ENCODE results near the gene SPAG16.
"Not testable (repeated sequence)": the region's sequence is repeated elsewhere in the genome, so short reads cannot be mapped to it uniquely, and the experiment has no call there.

SPAG16 gene

DNA sequence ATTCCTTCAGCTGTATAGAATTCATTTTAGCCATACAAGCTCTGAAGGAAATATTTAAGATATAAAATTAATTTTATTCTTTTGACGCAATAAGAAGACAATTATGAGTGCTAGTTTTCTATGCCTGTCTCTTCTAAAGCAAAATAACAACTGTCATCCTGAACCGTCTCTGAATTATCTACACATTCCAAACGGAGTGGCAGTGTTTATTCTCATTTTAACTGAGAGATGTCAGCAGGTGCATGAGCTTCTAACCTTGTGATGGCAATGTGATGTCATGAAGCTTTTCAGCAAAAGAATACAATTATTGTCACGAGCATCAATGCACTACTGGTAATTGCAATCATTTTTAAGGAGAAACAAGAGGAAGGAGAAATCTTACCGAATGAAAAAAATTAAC is 274.8 kb downstream of the SPAG16 start:
- no peak for DNase-seq

DNA sequence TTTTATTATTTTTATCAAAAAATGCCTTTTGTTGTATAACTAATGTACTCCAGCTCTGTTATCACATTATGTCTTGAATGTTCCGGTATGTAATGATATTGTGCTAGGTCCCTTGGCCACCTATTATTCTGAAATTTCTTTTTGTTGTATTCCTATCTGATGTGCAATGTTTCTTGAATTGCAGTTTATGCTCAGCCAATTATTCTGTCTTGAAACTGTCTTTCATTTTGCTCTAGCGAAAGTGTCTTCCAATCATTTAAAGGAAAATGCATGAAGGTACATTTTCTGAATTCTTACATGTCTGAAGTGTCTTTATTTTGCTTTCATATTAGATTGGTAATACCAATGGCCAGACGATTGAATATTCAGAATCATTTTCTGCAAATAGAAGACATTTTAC is 277.5 kb downstream of the SPAG16 start:
- no peak for DNase-seq

GRCh38 chr2:213562539-213563180 is 278.4 kb downstream of the SPAG16 start:
- no peak for DNase-seq

- no peak for DNase-seq
Observed at GRCh38 chr2:213566846-213567245, 282.6 kb downstream of the SPAG16 start.

DNA sequence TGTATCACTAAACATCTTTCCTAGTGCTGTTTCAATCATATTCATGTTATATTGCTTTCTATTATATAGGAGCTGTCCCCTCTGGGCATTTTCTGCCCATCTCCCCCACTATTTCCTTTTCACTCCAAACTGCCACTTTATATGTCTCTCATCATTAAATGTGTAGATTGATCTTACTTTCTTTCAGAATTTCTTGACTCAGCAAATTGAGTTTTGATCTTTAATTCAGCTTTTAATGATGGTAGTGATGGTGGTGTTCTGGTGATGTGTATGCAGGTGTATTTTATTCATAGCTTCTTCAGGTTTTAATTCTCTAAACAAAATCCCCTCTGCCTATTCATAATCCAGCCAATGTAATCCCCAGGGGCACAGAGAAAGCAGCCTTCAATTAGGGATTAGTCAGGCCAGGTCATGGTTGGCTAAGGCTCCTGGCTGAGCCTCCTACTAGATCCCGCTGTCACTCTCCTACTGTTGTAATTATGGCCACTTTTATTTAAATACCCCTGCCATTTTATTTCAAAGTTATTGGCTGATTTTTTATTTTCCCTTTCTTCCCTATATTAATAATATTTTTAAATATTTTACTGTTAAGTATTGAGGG is 325.4 kb downstream of the SPAG16 start:
- no peak for DNase-seq

DNA sequence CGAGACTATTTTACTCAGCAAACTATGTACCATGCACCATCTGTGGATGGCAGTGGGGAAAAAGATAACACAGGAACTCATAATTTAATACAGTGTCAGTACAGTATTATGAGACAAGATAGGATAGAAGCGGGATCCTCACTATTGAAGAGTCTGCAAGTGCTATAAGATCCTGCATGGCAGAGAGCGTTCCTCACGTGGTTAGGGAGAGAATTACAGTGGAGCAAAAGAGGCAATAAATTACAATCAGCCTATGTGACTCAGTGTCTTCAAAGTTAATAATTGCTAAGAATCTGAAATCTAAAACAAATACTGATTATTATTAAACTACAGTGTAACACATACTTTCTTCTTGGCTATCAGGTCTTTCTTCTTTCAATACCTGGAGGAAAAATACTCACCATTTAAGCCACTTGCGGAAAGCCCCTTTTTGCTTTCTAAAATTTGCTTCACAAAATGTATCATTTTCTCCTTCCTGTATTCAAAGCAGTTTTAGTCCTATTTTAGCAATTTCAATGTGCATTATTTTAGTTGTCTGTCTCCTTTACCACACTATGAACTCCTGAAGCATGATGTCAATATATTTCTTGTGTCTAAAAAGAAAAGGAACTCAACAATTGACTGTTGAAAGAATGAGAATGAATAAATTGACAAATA is 342.9 kb downstream of the SPAG16 start:
- no peak for DNase-seq

GRCh38 chr2:213627835-213628460 is 343.7 kb downstream of the SPAG16 start:
- no peak for DNase-seq

DNA sequence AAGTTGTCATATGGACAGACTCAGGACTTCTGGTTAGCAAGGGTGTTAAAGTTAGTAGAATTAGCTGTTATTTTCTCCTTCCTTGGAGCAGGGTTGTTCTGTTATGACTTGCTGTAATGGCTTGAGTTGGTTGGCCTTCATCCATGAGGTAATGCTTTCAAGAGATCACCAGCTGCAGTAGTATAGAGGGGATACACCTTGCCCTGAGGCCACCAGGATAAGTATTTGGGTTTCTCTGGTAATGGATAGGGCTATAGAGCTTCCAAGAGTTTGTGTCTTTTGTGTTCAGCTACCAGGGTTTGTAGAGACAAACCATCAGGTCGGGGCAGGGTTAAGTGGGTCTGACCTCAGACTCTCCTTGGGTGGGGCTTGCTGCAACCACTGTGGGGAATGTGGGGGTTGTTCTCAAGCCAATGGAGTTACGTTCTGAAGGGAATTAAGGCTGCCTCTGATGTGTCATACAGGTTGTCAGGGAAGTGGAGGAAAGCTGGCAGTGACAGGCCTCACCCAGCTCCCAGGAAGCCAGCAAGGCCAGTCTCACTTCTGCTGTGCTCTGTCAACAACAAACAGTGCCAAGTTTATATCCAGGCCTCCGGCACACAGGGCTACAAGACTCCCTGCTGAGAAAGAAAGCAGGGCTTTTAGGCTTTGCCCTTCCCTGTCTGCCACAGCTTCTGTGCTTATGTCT is 356.6 kb downstream of the SPAG16 start:
- no peak for DNase-seq

GRCh38 chr2:213644926-213645325 is 360.7 kb downstream of the SPAG16 start:
- DNase-seq = no peak

- DNase-seq = no peak
Observed at GRCh38 chr2:213649176-213649575, 364.9 kb downstream of the SPAG16 start.

- no peak for DNase-seq
Observed at GRCh38 chr2:213664817-213665216, 380.6 kb downstream of the SPAG16 start.

DNA sequence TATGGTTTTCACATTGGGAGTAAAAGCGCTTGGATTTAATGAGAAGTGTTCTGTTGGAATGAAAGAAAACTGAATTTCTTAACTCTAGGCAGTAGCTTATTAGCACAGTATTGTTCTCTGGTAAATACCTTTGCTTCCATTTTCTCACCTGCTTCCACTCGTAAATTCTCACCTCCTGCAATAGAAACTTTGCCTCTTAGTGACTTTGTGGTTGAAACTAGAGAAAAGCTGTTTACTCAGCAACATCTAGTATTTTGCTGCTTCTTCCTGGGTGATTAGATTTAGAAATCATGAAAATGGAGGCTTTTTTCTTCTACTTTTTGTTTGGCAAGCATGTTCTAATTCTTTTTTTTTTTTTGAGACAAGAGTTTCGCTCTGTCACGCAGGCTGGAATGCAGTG is 385.4 kb downstream of the SPAG16 start:
- no peak for DNase-seq

- no peak for DNase-seq
Observed at GRCh38 chr2:213678437-213679218, 394.4 kb downstream of the SPAG16 start.

DNA sequence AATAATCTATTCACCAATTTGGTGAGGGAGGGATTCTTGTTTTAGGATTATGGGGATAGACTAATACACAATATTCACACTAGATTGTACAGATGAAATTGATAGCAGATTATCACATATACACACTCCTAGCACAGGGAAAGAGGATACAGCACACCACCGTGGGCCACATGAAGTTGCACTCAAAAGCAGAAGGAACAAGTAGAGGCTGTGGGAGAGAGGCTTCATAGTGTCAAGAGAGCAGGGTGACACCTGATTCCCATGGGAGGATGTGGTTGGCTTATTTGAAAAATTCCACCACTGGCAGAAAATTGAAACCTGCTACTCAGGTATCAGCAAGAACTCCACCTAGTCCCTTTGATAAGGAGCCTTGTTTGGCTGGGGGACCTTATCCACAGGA is 395.6 kb downstream of the SPAG16 start:
- DNase-seq = no peak

GRCh38 chr2:213682276-213682675 is 398.0 kb downstream of the SPAG16 start:
- DNase-seq = no peak

DNA sequence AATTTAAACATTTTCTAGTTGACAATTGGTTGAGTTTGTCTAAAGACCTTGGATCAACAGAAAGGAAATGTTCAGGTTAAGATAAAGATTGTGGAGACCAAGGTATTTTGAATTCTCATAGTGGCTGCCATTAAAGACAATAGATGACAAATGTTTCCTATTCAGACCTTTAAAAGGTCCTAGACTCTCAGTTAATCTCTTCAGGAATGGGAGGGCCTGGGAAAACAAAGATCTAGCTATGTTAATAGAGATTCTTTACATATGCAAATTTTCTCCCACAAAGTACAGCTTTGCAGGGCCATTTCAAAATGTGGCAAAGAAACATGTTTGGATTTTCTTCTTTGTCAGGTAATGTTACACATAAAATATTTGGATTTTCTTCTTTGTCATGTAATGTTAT is 403.9 kb downstream of the SPAG16 start:
- no peak for DNase-seq

GRCh38 chr2:213688825-213689224 is 404.6 kb downstream of the SPAG16 start:
- DNase-seq = not testable (repeated sequence)

DNA sequence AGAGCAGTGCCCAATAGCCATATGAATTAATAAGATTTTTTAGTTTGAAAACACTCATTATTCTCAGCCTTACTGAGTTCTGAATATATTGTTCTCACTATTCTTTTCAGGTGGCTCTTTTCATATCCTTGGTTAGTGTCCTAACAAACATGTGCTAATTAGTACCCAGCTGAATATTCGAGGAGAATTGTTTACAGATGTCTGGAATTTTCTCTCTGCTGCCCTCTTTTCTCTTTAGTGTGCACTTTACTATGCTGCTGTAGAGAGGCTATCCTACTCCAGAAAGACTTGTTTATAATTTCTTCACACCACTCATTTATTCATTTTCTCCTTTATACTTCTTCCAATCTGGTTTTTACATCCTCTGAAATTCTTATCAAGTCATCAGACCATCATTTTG is 405.3 kb downstream of the SPAG16 start:
- no peak for DNase-seq

DNA sequence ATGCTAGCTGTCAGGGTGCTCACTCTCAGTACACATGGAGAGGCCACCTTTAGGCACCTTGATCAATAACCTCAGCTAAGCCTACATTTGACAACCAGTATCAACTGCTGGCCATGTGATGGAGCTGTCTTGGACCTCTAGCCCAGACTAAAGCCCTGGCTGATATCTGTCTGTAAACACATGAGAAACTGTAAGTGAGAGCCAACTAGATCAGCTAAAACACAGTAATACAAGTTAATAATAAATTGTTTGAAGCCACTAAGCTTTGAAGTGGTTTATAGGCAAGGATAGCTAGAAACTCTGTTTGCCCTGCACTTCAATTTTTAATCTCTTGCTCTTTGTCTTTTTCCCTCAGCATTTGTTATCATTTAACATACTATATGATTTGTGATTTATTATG is 407.1 kb downstream of the SPAG16 start:
- no peak for DNase-seq

DNA sequence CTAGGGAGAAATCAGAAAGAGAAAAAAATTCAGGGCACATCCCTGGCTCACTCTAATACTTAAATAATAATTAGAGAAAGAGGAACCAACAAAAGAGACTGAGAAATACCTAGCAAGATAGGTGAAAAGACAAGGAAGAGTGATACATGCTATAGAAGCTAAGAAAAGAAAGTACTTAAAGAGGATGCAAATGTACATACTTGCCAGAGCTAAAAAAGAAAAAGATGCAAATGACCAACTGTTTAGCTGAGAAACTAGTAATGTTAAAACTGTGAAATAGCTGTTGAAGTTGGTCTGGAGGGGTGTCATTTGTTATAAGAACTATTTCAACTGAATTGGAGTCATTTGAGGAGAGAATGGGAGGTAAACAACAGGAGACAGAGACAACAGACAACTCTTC is 412.2 kb downstream of the SPAG16 start:
- DNase-seq = no peak

DNA sequence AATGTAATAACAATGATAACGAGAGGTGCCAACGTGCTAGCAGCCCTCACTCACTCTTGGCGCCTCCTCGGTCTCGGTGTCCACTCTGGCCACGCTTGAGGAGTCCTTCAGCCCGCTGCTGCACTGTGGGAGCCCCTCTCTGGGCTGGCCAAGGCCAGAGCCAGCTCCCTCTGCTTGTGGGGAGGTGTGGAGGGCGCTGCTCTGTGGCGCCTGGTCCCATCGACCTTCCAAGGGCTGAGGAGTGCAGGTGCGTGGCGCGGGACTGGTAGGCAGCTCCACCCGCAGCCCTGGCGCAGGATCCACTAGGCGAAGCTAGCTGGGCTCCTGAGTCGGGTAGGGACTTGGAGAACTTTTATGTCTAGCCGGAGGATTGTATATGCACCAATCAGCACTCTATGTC is 417.1 kb downstream of the SPAG16 start:
- not testable (repeated sequence) for DNase-seq

- peak; percentile 3 for DNase-seq
Observed at GRCh38 chr2:213703406-213704098, 419.3 kb downstream of the SPAG16 start.
